HG03469 (cell line): Measurements from ENCODE around the gene SEPTIN8.
"Not testable (repeated sequence)": the region's sequence is repeated elsewhere in the genome, so short reads cannot be mapped to it uniquely, and the experiment has no call there.

ENCODE experiments used
- ATAC-seq: cut with Tn5 transposase; IDR thresholded peaks from one replicate; pipeline ENCODE4 v1.9.1; 2021; ENCODE audit warnings: mild to moderate bottlenecking, moderate library complexity, moderate number of reproducible peaks; ENCODE audit not compliant: unreplicated experiment

The SEPTIN8 gene

DNA sequence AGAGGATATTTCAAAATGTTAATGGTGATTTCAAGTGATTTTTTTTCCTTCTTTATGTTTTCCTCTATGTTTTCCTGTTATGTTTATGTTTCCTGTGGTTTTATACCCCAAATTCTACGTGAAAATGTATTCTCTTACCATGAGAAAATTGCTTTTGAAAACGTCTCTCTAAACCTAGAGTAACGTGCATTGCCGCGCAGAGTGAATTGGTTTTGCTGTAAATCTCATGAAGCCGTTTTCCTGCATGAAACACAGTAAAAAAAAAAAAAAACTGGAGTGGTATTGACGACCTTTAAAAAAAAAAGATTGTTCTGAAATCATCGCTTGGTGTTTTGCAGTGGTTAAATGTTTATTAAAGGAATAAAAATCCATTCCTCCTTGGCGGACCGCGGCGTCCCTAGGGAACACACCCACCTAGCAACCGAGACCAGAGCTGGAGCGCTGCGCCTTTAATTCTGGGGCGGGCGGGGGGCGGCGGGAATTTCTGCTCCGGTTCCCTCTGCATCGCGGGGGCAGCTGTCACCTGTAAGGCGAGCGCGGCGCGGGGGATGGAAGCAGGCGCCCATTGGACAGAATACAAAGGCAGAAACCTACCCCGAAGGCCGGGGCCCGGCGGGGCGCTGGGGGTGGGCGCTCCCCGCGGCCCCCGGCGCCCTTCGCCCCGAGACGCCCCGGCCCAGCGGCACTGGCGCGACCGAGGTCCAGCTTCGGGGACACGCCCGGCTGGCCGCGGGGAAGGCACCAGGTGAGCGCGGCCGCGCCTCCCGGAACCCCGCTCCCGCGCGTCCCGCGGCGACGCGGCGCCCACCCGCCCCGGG is 36.0 kb upstream of the SEPTIN8 start, which contains the start of gene SOWAHA:
Gene SOWAHA, plus strand, starts transcription at position 522 of the 818 bp plus-strand sequence. CDS start 320 bp downstream, outside the sequence.
- ATAC-seq: no peak

DNA sequence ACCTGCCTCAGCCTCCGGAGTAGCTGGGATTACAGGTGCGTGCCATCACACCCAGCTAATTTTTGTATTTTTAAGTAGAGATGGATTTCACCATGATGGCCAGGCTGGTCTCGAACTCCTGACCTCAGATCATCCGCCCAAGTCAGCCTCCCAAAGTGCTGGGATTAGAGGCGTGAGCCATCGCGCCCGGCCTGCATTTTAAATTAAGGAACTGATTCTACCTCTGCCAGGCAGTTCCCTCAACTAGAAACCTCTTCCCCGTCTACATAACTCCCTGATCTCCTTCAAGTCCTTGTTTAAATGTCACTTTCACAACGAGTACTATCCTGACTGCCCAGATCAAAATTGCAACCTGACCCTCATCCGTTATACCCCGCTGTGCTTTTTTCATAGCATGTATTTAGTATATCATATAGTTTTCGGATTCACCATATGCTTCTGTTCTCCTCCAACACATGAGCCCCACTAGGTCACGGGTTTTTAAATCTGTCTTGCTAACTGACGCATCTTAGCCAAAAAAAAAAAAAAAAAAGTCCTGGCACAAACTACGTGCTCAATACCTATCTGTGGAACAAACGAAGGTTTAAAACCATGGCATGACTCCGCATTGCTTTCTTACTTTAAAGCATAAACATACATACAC is 35.2 kb upstream of the SEPTIN8 start:
- no peak for ATAC-seq

DNA sequence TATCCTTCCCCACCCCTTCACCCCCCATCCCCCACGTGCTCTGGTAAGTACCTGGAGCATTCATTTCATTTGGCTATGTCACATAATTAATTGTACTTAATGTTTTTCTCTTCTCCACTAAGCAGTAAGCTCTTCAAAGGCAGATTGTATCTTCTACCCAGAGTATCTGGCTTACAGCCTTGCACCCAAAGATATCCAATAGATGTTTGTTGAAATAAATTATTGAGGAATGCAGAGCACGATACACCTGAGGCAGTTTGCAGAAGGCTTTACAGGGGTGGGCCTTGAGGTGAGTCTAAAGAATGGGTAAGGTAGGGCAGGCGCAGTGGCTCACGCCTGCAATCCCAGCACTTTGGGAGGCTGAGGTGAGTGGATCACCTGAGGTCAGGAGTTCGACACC is 33.6 kb upstream of the SEPTIN8 start:
- no peak for ATAC-seq

- ATAC-seq: no peak
These were observed 31.8 kb upstream of the SEPTIN8 start for GRCh38 chr5:132808866-132809265.

- ATAC-seq: no peak
These were observed 31.4 kb upstream of the SEPTIN8 start for GRCh38 chr5:132808448-132808847.

- no peak for ATAC-seq
These were observed 30.3 kb upstream of the SEPTIN8 start for GRCh38 chr5:132807163-132807838.

- ATAC-seq: not testable (repeated sequence)
These were observed 29.7 kb upstream of the SEPTIN8 start for GRCh38 chr5:132806804-132807162.

DNA sequence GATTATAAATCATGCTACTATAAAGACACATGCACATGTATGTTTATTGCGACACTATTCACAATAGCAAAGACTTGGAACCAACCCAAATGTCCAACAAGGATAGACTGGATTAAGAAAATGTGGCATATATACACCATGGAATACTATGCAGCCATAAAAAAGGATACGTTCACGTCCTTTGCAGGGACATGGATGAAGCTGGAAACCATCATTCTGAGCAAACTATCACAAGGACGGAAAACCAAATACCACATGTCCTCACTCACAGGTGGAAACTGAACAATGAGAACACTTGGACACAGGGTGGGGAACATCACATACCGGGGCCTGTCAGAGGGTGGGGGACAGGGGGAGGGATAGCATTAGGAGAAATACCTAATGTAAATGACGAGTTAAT is 28.8 kb upstream of the SEPTIN8 start:
- not testable (repeated sequence) for ATAC-seq

- ATAC-seq: not testable (repeated sequence)
These were observed 27.2 kb upstream of the SEPTIN8 start for GRCh38 chr5:132804219-132804618.

DNA sequence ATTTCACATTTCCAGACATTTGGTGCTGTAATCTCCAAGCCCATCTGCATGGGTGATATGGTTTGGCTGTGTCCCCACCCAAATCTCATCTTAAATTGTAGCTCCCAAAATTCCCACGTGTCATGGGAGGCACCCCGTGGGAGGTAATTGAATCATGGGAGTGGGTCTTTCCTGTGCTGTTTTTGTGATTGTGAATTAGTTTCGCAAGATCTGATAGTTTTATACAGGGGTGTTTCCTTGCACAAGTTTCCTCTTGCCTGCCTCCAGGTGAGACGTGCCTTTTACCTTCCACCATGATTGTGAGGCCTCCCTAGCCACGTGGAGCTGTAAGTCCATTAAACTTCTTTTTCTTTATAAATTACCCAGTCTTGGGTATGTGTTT is 25.6 kb upstream of the SEPTIN8 start:
- not testable (repeated sequence) for ATAC-seq

DNA sequence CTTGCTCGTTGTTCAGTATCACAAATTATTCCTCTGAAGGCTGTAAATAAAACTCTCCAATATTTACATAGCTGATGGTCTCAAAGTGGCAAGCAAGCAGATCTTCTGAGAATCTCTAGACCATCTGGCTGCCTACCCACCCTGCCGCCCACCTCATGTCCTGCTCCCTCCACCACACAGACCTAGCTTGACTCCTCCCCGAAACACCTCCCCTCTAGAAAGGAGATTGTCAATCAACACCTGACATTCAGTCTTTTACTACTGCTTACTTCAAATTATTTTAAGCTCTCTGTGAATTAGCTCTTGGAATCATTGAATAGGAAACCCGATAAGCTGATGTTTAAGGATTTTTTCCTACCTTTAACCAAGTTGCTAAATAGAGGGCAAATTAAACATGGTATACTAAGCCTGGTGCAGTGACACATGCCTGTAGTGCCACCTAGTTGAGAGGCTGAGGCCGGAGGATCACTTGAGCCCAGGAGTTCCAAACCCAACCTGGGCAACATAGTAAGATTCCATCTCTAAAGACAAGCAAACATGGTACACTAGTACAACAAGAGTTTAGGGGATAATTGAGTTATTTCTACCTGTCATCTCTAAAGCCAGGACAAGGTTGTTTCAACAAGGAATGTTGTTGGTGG is 25.1 kb upstream of the SEPTIN8 start:
- ATAC-seq: no peak

- ATAC-seq: no peak
These were observed 23.5 kb upstream of the SEPTIN8 start for GRCh38 chr5:132800545-132800944.

- no peak for ATAC-seq
These were observed 22.4 kb upstream of the SEPTIN8 start for GRCh38 chr5:132799392-132799791.

- no peak for ATAC-seq
These were observed 20.6 kb upstream of the SEPTIN8 start for GRCh38 chr5:132797651-132798050.

- ATAC-seq: no peak
These were observed 14.0 kb upstream of the SEPTIN8 start for GRCh38 chr5:132791026-132791425.

GRCh38 chr5:132790201-132790865 is 13.3 kb upstream of the SEPTIN8 start:
- no peak for ATAC-seq

DNA sequence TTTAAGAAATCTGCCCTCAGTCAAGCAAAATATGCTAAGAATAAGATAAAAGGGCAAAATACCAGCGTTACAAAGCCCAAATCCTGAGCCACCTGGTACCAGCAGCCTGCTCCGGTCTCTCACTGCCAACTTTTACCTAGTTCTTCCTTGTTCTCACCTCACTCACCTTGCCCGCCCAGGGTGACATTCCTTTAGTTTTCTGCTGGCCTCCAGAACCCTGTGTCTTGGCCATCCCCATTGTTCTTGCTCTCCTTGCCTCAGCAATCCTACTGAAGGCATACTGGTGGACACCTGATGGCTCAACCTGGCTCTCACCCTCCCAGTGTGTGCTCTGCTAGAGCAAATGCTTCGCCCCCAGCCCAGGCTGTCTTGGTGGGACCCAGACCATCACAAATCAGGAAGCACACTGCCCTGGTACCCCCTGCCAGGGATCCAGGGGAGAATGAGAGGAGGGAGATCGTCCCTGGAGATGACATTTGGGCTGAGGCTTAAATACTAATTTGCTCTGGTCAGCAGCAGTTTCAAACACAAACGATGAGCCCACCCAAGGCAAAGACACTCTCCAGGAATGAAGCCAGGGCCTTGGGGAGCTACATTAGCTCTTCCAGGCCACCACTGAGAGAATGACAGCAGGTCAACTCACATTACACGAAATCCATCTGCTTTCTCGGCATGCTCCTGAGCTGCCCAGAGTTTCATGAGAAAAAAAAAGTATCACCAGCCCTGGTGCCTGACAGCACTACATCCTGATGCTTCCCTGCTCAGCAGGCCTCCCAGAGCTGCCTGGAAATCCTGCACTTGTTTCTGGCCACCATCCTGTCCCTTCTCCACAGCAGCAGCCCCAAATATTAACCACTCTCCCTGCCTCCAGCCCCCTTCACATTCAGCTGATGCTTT is 12.2 kb upstream of the SEPTIN8 start:
- no peak for ATAC-seq

- no peak for ATAC-seq
These were observed 11.5 kb upstream of the SEPTIN8 start for GRCh38 chr5:132788508-132788907.

DNA sequence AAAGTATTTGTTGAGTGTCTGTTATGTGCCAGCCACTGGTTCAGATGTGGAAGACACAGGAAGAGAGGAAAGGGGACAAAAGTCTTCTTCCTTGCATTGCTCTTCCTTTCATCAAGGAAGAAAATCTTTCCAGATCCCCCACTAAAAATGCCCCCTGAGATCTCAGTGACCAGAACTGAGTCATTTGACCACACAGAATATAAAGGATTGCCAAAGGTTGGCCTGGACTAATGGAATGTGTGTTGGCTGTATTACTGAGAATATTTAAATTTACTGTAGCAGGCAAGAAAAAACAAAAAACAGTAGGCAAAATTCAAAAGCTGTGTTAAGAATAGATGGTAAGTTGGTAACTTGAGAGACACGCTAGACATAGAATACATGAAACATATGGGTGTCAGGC is 10.0 kb upstream of the SEPTIN8 start:
- ATAC-seq: no peak

DNA sequence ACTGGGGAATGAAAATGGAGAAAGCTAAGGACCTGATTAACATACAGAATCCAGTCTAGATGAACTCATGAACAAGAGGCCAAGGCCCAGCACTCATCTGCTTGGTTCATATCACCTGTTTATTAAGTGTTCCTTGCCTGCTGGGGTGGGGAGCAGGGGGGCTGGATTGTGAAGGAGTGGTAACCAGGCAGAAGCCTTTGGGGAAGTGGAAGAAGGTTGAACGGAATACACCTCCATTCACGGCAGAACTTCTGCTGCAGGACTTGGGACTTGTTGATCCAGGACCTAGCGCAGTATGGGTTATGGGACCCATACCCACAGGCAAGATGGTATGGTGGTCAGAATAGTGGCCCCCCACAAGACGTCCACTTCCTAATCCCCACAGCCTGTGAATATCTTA is 8.8 kb upstream of the SEPTIN8 start:
- no peak for ATAC-seq
